Endothelial cell (in vitro differentiated cells): Measurements from ENCODE around the gene CCDC187. TPM values are rescaled to one million over a fixed set of nuclear protein-coding genes. Genes with fewer than 3 reads are reported as not detected.

Experiments
- DNase-seq: peaks from one replicate; pipeline ENCODE4 v3.0.0; 2021; ENCODE audit warnings: low spot score
- H3K27ac Mint-ChIP-seq: one replicate; pipeline ENCODE4 v1.8.0; 2021; ENCODE audit warnings: mixed read lengths, inconsistent platforms; ENCODE audit not compliant: unreplicated experiment
- H3K27me3 Mint-ChIP-seq: one replicate; pipeline ENCODE4 v1.8.0; 2021; ENCODE audit warnings: mild to moderate bottlenecking, moderate library complexity, mixed read lengths, inconsistent platforms; ENCODE audit not compliant: unreplicated experiment
- H3K36me3 Mint-ChIP-seq: one replicate; pipeline ENCODE4 v1.8.0; 2021; ENCODE audit warnings: mild to moderate bottlenecking, low read depth, mixed read lengths, inconsistent platforms; ENCODE audit not compliant: unreplicated experiment
- H3K4me1 Mint-ChIP-seq: one replicate; pipeline ENCODE4 v1.8.0; 2021; ENCODE audit warnings: mild to moderate bottlenecking, mixed read lengths, inconsistent platforms; ENCODE audit not compliant: unreplicated experiment
- H3K4me3 Mint-ChIP-seq: one replicate; pipeline ENCODE4 v1.8.0; 2021; ENCODE audit warnings: mild to moderate bottlenecking, mixed read lengths, inconsistent platforms; ENCODE audit not compliant: unreplicated experiment
- H3K9me3 Mint-ChIP-seq: one replicate; pipeline ENCODE4 v1.8.0; 2021; ENCODE audit warnings: mixed read lengths, inconsistent platforms; ENCODE audit not compliant: unreplicated experiment
- total RNA-seq: library from RNA; stranded (reverse); fragmentation: NEBNext Ultra II Directional; extraction: Animal tissue kit (Norgen Biotek cat#: 25700); gene quantifications from one replicate; pipeline ENCODE4 v1.2.1, GENCODE V29; 2021; ENCODE audit not compliant: unreplicated experiment
- TF ChIP-seq, protein P1 (sequence below): fragments of 200-600 bp; sonication (generic); IDR thresholded peaks from one replicate; pipeline ENCODE4 v1.5.0; 2021; ENCODE audit warnings: antibody characterized with exemption; ENCODE audit not compliant: unreplicated experiment

CCDC187 gene
- total RNA-seq, 1 donor from 2014 or later: 0.05 TPM

DNA sequence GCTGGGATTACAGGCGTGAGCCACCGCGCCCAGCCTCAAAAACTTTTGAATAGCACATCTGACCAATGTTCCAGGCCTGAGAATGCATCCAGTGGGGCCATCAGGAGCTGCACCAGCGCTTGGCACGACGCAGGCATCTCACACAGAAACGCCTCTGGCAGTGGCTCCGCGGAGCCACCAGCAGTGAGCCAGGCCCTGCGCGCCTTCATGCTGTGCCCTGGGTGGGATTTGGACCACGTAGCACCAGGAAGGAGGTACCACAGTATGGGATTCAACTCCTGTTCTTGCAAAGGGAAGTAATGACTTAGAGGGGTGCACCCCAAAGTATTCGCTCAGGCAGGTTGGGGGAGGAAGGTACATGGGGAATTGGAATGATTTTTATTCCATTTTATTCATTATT is 3.0 kb downstream of the CCDC187 start:
- Mint-ChIP-seq H3K4me3 (no peak overlapping the region), H3K36me3 (no peaks in the 10 kb centered on the region), H3K27ac (no peak overlapping the region), H3K9me3 (no peaks in the 10 kb centered on the region), H3K4me1 (no peaks in the 10 kb centered on the region), H3K27me3 (peaks cover 3% of the 10 kb centered on the region)
- no peak for DNase-seq
- TF ChIP-seq, protein P1, sequence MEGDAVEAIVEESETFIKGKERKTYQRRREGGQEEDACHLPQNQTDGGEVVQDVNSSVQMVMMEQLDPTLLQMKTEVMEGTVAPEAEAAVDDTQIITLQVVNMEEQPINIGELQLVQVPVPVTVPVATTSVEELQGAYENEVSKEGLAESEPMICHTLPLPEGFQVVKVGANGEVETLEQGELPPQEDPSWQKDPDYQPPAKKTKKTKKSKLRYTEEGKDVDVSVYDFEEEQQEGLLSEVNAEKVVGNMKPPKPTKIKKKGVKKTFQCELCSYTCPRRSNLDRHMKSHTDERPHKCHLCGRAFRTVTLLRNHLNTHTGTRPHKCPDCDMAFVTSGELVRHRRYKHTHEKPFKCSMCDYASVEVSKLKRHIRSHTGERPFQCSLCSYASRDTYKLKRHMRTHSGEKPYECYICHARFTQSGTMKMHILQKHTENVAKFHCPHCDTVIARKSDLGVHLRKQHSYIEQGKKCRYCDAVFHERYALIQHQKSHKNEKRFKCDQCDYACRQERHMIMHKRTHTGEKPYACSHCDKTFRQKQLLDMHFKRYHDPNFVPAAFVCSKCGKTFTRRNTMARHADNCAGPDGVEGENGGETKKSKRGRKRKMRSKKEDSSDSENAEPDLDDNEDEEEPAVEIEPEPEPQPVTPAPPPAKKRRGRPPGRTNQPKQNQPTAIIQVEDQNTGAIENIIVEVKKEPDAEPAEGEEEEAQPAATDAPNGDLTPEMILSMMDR: no peak

DNA sequence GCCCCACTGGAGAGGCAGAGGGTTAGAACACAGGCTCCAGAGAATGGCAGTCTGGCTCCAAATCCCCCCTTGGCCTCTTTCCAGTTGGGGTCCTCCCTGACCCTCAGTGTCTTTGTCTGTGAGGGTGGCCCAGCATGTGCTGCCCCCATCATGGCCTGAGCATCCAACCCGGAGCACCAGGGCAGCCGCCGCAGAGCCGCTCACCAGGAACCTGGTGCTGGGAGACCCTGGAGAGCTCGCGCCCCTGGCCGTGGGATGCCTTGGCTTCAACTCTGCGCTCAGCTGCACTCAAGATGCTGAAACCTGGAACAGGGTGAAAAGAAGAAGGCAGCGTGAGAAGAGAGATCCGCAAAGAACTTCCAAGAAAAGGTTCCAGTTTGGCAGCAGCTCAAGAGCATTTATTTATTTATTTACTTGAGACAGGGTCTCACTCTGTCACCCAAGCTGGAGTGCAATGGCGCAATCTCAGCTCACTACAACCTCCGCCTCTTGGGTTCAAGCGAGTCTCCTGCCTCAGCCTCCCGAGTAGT is 3.8 kb downstream of the CCDC187 start:
- TF ChIP-seq, protein P1: no peak
- DNase-seq: no peak
- H3K4me1 Mint-ChIP-seq: no peaks in the 10 kb centered on the region
- peaks cover 3% of the 10 kb centered on the region for H3K27me3 Mint-ChIP-seq
- H3K9me3 Mint-ChIP-seq: no peaks in the 10 kb centered on the region
- no peak overlapping the region for H3K4me3 Mint-ChIP-seq
- no peak overlapping the region for H3K27ac Mint-ChIP-seq
- no peaks in the 10 kb centered on the region for H3K36me3 Mint-ChIP-seq

DNA sequence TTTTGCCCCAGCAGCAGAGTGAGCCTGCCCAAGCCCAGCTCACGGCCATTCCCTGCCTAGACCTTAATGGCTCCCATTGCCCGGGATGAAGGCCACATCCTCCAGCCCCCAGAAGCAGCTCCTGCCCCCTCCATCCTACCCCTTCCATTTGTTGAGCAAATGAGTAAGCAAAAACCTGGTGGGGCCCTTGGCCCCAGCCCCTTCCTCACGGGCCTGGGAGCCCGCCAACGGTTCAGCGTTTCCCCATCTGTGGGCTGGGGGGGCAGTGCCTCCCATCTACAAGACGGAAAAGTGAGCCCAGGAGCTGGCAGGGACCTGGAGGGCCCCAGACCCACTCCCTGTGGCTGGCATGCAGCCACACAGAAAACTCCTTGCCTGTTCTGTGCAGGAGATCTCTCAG is 4.4 kb downstream of the CCDC187 start:
- peaks cover 5% of the 10 kb centered on the region for H3K27me3 Mint-ChIP-seq
- no peaks in the 10 kb centered on the region for H3K4me1 Mint-ChIP-seq
- DNase-seq: no peak
- TF ChIP-seq, protein P1: no peak
- H3K9me3 Mint-ChIP-seq: no peaks in the 10 kb centered on the region
- no peak overlapping the region for H3K4me3 Mint-ChIP-seq
- H3K36me3 Mint-ChIP-seq: no peaks in the 10 kb centered on the region
- H3K27ac Mint-ChIP-seq: no peak overlapping the region

DNA sequence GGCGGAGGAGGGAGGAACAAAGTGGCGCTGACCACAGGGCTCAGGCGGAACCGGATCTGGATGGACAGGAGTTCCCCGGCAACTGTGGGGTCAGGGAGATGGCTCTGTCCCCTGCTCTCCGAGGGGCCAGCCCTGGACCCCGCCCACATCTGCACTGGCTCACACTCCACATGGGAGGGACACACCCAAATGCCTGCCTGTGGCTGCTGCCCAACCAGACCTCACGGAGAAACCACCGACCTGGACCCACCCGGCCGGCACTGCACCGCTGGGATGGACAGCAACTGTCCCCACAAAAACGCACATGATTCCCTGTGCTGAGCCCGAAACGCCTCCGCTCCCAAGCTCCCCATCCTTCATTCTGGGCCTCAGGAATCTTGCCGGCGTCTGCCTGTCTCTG is 4.8 kb downstream of the CCDC187 start:
- H3K9me3 Mint-ChIP-seq: no peaks in the 10 kb centered on the region
- TF ChIP-seq, protein P1: no peak
- H3K27ac Mint-ChIP-seq: no peak overlapping the region
- no peaks in the 10 kb centered on the region for H3K36me3 Mint-ChIP-seq
- no peak for DNase-seq
- H3K4me3 Mint-ChIP-seq: no peak overlapping the region
- peaks cover 5% of the 10 kb centered on the region for H3K27me3 Mint-ChIP-seq
- no peaks in the 10 kb centered on the region for H3K4me1 Mint-ChIP-seq

DNA sequence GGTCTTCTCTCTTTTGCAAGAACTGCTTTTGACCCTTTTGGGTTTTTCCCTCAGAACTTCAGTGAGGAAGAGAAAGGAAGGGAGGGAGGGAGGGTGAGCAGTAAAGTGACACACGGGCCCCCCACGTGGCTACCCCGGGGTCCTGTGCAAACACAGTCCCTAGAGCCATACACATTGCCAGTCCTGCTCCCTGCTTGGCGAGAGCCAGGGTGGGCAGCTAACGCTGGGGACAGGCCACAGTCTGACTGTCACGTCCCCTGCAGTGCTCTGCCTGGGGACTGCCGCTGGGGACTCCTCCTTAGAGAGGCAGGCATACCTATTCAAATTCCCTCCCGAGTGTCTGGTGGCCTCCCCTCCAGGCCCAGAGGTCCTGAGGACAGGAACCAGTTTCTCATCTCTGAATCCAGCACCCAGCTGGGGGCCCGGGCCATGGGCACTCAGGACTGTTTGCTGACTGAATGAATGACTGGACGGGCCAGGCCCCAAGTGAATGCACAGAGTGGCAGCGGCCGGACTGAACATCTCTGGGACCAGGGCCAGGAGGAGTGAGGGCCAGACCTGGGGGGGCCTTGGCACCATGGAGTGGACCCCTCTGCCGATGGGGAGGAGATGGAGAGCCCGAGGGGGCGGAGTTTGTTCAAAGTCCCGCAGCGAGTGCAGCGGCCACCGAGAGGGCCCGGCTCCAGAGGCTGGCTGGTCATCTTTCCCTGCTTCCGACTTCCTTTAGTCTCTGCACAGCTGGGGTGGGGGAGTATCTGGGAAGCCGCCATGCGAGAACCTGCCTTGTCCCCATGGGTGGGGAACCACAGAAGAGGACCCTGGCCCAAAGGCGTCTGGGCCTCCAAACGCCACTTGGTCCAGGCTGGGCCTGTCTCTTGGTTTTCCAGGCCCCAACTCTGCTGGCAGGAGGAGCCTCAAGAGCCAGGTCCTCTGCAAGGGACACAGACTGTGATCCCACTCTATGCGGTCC is 5.8 kb downstream of the CCDC187 start:
- Mint-ChIP-seq H3K4me3 (no peak overlapping the region), H3K4me1 (no peaks in the 10 kb centered on the region), H3K27ac (no peak overlapping the region), H3K36me3 (no peaks in the 10 kb centered on the region), H3K9me3 (no peaks in the 10 kb centered on the region), H3K27me3 (peaks cover 5% of the 10 kb centered on the region)
- TF ChIP-seq, protein P1: no peak
- DNase-seq: no peak
